HG03457 (cell line): ENCODE measurements around the gene CNTNAP1.

Experiments
- ATAC-seq: cut with Tn5 transposase; IDR thresholded peaks from one replicate; pipeline ENCODE4 v1.9.1; 2021; ENCODE audit warnings: moderate number of reproducible peaks; ENCODE audit not compliant: unreplicated experiment

The CNTNAP1 gene

DNA sequence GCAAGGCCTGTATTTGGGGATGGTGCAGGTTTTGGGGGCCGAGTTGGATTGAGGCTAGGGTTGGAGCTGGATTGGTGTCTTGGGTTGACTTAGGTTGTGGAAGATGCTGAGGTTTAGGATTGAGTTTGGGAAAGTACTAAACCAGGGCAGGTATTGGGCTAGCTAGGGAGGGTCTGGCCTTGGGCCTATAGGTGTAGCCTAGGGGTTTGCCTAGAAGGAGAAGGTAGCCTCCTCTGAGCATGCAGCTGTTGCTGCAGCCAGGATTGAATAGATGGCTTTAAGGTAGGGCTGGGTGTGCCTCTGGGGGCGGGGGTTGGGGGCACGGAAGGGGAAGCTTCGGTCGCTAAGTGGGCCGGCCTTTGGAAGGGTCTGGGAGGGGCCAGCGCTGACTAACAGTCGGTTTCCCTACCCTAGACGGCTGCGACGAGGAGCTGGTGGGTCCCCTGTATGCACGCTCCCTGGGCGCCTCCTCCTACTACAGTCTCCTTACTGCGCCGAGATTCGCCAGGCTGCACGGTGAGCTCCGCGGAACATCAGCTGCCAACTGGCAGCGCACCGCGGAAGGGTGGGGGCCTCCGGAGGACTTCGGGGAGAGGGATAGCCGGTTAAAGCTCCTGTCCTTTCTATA, 1.2 kb downstream of the CNTNAP1 start:
- ATAC-seq = no peak

DNA sequence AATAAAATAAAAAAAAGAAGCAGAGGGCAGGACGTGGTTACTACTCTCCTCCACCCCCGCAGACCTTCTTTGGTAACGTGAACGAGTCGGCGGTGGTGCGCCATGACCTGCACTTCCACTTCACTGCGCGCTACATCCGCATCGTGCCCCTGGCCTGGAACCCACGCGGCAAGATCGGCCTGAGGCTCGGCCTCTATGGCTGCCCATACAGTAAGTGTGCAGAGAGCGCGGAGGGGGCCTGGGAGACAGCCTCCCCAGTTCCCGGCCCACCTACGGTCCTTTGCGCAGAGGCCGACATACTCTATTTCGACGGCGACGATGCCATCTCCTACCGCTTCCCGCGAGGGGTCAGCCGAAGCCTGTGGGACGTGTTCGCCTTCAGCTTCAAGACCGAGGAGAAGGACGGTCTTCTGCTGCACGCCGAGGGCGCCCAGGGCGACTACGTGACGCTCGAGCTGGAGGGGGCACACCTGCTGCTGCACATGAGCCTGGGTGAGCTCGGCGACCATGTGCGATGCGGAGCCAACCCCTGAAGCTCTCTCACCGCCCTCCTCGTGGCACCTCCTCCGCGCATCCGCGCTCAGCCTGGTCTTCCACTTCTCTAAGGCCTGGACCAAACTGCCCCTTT, 2.7 kb downstream of the CNTNAP1 start:
- no peak for ATAC-seq

DNA sequence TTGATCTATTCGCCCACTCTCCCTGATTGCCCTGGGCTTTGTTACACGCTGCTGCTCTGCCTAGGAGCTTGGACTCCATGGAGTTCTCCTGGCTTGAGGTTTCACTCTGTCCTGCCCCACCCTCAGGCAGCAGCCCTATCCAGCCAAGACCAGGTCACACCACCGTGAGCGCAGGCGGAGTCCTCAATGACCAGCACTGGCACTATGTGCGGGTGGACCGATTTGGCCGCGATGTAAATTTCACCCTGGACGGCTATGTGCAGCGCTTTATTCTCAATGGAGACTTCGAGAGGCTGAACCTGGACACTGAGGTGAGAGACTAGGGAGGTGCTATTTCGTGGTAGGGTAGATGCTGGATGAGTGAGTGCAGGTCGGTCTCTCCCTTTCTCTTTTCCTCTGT, 3.5 kb downstream of the CNTNAP1 start:
- ATAC-seq = no peak

DNA sequence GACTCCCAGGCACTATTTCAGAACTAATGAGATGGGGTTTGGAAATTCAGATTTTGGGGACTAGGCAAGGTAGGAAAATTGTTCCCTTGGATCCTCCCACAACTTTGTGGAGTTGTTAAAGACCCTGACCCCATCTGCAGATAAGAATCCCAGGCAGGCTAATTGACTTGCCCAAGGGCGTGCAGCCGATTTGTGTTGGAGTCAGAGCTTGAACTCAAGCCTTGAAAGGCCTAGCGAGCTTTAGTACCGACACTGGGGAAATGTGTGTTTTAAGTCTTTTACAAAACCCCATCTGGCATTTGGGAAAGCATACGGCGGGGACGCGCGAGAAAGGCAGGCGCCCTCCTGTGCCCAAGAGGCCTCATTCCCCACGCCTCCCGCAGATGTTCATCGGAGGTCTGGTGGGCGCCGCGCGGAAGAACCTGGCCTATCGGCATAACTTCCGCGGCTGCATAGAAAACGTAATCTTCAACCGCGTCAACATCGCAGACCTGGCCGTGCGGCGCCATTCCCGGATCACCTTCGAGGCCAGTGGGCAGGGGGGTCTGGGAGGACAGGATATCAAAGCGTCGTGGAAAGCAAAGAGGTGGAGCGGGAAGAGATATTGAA, 4.3 kb downstream of the CNTNAP1 start:
- ATAC-seq = no peak

GRCh38 chr17:42687707-42688320, 5.5 kb downstream of the CNTNAP1 start:
- no peak for ATAC-seq

GRCh38 chr17:42690596-42690995, 8.3 kb downstream of the CNTNAP1 start:
- no peak for ATAC-seq

- no peak for ATAC-seq
Observed at GRCh38 chr17:42691021-42691545, 8.8 kb downstream of the CNTNAP1 start.

GRCh38 chr17:42692489-42692888, 10.2 kb downstream of the CNTNAP1 start:
- no peak for ATAC-seq

DNA sequence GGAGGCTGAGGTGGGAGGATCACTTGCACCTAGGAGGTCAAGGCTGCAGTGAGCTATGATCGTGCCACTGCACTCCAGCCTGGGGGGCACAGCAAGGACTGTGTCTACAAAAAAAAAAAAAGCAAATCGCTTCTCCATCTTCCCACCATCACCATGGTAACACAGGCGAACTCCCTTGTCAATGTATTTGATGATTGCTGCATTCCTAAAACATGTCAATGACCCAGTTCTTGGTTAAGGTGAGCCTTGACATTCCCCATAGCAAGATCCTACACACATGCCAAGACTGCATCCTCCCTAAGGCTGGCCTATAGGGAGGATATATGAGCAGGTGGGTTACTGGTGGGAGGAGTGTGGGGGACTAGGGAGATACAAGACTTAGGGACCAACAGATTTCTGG, 12.2 kb downstream of the CNTNAP1 start:
- ATAC-seq = no peak

DNA sequence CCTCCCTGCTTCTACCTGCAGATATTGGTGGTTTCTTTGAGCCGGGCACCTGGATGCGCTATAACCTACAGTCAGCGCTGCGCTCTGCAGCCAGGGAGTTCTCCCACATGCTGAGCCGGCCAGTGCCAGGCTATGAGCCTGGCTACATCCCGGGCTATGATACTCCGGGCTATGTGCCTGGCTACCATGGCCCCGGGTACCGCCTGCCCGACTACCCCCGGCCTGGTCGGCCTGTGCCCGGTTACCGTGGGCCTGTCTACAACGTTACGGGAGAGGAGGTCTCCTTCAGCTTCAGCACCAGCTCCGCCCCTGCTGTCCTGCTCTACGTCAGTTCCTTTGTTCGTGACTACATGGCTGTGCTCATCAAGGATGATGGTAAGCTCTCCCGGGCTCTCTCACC, 13.2 kb downstream of the CNTNAP1 start:
- ATAC-seq = no peak

- no peak for ATAC-seq
Observed at GRCh38 chr17:42697108-42697811, 14.9 kb downstream of the CNTNAP1 start.

DNA sequence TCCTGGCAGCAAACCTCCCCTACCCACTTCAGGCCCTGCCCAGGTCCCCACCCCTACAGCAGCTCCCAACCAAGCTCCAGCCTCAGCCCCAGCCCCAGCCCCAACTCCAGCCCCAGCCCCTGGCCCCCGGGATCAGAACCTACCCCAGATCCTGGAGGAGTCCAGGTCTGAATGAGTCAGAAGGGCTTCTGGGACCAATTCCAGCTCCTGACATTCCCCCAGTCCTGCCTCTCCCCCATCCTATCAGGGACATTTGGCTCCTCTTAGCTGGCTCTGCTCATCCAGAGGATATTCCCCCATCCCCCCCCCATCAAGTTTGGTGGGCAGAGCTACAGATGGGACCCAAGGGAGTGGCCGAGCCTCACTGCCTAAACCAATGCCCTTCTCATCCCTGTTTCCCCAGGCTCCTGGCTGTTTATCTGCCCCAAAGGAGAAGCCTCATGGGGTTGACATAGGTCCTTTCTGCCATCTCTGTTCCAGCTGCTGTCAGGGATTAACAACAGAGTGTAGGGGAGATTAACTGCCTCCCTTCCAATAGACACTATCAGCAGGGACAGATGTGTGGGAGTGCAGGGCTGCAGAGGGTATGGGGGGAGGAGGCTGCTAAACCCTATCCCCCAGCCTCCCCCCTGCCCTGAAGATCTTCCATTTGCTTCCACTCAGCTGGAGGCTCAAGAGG, 16.5 kb downstream of the CNTNAP1 start:
- ATAC-seq = no peak

- ATAC-seq = no peak
Observed at GRCh38 chr17:42699415-42699740, 17.0 kb downstream of the CNTNAP1 start.

- no peak for ATAC-seq
Observed at GRCh38 chr17:42700586-42701289, 18.4 kb downstream of the CNTNAP1 start.

DNA sequence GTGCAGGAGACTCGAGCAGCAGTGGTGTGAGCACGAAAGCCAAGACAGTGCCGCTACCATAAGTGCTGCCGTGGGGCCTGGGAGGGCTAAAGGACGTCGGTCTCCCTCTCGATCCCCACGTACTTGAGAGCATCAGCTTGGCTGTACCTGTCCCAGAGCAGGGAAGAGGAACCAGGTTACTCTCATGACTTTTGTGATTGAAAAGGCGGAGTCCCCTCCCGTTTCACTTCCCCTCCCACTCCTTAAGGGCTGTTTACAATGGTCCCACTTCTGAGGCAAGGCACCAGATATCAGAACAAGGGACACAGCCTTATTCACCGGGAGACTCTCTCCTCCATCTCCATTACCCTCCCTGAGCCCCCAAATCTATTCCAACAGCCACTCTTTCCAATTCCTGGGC, 20.1 kb downstream of the CNTNAP1 start:
- ATAC-seq = no peak

- ATAC-seq = no peak
Observed at GRCh38 chr17:42704490-42704836, 22.1 kb downstream of the CNTNAP1 start.

GRCh38 chr17:42704837-42705494, 22.6 kb downstream of the CNTNAP1 start:
- peak; percentile 54 for ATAC-seq

DNA sequence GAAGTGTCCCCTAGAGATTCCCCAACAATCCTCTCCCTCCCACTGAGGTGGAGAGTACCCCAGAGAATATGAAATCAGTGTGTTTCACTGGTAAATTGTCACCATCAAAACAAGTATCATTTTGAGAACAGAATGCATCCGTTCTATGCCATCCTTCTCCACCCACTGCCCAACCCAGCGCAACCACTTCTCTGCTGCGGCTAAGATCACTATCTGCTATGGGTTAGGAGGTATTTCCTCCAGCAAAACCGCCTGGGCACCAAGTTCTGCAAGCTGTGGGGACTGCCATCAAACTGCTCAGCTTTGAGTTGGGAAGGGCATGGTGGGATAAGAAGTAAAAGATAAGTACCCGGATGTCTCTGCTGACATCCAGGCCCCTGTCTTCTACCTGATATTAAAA, 24.4 kb downstream of the CNTNAP1 start:
- ATAC-seq = no peak

DNA sequence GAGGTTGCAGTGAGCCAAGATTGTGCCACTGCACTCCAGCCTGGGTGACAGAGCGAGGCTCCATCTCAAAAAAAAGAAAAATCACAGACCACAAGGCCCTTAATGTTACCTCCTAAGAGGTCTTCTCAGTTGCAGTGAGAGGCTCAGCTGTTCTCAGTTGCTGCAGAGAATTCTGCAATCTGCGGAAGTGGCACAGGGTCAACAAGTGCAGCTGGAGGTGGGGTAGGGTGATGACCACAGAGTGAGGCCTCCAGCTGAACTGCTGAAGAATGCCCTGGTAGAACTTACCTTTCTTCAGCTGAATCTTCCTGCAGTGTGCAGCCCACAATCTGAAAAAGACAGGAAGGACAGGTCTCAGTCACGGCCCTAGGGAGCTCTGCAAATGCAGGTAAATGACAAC, 26.3 kb downstream of the CNTNAP1 start:
- ATAC-seq = no peak

- no peak for ATAC-seq
Observed at GRCh38 chr17:42709561-42709960, 27.2 kb downstream of the CNTNAP1 start.
